ENCODE results near the gene RGS13.

DNA sequence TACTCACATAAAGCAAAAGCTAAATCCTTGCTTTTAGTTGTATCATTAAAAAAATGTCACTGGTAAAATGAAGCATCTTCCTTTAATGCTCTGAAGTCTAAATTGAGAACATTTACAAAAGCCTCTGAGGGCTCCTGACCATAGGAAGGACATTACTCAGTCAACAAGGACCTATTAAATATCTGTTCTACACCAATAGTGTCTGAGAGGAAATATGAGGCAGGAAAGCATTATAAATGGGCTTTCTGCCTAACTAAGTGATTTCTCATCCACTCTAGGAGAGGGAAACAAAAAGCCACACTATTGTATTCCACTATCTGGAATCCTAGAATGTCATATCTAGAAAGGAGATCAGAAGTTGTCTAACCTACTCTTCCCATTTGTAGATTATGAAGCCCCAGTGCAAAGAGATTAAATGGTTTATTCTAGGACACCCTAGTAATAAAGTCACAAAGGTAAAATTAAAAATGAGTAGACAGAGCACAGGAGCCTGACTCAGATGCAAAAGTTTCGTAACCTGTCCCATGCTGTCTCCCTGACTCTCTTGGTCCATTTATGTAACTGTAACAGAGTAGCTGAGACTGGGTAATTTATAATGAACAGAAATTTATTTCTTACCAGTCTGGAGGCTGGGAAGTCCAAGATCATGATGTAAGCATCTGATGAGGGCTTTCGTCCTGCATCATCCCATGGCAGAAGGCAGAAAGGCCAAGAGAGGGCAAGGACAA lies 42.8 kb upstream of the RGS13 start:
- TF ChIP-seq, protein P1, sequence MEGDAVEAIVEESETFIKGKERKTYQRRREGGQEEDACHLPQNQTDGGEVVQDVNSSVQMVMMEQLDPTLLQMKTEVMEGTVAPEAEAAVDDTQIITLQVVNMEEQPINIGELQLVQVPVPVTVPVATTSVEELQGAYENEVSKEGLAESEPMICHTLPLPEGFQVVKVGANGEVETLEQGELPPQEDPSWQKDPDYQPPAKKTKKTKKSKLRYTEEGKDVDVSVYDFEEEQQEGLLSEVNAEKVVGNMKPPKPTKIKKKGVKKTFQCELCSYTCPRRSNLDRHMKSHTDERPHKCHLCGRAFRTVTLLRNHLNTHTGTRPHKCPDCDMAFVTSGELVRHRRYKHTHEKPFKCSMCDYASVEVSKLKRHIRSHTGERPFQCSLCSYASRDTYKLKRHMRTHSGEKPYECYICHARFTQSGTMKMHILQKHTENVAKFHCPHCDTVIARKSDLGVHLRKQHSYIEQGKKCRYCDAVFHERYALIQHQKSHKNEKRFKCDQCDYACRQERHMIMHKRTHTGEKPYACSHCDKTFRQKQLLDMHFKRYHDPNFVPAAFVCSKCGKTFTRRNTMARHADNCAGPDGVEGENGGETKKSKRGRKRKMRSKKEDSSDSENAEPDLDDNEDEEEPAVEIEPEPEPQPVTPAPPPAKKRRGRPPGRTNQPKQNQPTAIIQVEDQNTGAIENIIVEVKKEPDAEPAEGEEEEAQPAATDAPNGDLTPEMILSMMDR (IDR thresholded peaks at IDR 0.05 in 8 of 11, conservative IDR thresholded peaks at IDR 0.05 in 3 of 11), result no peak
- no peak for TF ChIP-seq POLR2A (IDR thresholded peaks at IDR 0.05)
- no peak for TF ChIP-seq POLR2AphosphoS5 (IDR thresholded peaks at IDR 0.05)
